GM18499 (cell line): ENCODE measurements around the gene PKD2L1.
"Not testable (repeated sequence)": the region's sequence is repeated elsewhere in the genome, so short reads cannot be mapped to it uniquely, and the experiment has no call there.

ENCODE experiments used
- ATAC-seq: cut with Tn5 transposase; IDR thresholded peaks from one replicate; pipeline ENCODE4 v1.9.1; 2021; ENCODE audit warnings: moderate number of reproducible peaks; ENCODE audit not compliant: insufficient read depth, unreplicated experiment

PKD2L1 gene

DNA sequence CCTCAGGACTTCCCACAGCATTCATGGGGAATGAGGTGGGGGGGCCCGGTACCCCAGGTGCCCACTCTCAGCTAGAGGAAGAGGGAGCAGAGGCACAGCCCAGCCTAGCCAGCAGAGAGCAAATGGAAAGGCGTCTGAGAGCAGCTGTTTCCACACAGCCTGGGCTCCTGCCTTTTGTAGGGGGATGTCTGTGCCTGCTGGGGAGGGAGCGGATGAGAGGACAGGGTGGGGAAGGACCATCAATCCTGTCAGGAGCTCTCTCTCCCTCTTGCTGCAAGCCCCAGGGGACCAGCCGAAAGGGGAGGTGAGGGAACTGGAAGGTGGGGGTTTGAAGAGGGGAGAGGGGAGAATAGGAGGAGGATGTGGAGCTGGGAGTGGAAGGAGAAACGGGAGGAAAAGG, at the start of gene PKD2L1:
TSS of gene PKD2L1 (minus strand) at position 150 of the 400 bp plus-strand sequence. CDS start at position 25, 125 bp downstream.
- ATAC-seq, result no peak

DNA sequence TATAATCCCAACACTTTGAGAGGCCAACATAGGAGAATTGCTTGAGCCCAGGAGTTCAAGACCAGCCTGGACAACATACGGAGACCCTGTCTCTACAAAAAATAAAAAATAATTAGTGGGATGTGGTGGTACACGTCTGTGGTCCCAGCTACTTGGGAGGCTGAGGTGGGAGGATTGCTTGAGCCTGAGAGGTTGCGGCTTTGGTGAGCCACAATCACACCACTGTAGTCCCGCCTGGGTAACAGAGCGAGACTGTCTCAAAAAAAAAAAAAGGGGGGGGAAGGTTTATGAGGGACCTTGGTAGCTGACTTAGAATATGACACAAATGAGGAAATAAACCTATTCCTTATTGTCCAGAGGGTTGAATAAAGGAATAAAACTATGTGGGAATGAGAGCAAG, 47.8 kb upstream of the PKD2L1 start:
- ATAC-seq, result no peak

DNA sequence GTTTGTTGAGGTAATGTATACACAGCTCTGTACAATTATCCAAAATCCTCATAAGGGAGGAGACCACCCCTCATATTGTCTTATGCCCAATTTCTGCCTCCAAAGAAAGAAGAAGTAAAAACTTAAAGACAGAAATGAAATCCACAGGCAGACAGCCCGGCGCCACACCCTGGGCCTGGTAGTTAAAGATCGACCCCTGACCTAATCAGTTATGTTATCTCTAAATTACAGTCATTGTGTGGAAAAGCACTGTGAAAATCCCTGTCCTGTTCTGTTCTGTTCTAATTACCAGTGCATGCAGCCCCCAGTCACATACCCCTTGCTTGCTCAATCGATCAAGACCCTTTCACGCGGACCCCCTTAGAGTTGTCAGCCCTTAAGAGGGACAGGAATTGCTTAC, 46.6 kb upstream of the PKD2L1 start:
- not testable (repeated sequence) for ATAC-seq

DNA sequence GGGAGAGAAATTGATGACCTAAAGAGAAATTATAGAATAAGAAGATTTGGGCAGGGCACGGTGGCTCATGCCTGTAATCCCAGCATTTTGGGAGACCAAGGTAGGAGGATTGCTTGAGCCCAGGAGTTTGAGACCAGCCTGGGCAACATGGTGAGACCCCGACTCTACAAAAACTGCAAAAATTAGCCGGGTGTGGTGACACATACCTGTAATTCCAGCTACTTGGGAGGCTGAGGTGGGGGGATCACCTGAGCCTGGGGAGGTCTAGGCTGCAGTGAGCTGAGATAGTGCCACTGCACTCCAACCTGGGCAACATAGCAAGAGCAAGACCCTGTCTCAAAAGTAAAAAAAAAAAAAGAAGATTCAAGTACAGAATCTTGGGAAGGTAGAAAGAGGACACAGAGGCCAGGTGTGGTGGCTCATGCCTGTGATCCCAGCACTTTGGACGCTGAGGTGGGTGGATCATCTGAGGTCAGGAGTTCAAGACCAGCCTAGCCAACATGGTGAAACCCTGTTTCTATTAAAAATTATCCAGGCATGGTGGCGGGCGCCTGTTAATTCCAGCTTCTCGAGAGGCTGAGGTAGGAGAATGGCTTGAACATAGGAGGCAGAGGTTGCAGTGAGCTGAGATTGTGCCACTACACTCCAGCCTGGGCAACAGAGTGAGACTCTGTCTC, 44.8 kb upstream of the PKD2L1 start:
- ATAC-seq, result not testable (repeated sequence)

DNA sequence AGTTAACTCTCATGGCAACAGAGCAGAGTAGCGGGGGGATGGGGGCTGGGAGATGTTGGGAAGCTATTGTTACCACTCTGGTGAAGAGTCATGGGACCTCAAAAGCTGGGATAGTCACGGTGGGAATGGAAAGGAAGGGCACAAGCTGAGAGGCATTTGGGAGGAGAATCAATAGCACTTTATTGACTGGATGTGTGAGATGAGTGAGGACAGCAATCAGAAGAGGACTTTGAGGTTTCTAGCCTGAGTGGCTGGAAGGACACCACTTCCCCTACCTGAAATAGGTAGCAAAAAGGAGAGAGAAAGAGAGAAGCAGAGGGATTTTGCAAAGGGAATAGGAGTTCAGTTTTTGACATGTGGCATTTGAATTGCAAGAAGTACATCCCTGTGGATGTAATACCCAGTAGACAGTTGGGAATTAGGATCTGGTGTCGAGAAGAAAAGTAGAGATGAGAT, 44.2 kb upstream of the PKD2L1 start:
- ATAC-seq, result no peak

DNA sequence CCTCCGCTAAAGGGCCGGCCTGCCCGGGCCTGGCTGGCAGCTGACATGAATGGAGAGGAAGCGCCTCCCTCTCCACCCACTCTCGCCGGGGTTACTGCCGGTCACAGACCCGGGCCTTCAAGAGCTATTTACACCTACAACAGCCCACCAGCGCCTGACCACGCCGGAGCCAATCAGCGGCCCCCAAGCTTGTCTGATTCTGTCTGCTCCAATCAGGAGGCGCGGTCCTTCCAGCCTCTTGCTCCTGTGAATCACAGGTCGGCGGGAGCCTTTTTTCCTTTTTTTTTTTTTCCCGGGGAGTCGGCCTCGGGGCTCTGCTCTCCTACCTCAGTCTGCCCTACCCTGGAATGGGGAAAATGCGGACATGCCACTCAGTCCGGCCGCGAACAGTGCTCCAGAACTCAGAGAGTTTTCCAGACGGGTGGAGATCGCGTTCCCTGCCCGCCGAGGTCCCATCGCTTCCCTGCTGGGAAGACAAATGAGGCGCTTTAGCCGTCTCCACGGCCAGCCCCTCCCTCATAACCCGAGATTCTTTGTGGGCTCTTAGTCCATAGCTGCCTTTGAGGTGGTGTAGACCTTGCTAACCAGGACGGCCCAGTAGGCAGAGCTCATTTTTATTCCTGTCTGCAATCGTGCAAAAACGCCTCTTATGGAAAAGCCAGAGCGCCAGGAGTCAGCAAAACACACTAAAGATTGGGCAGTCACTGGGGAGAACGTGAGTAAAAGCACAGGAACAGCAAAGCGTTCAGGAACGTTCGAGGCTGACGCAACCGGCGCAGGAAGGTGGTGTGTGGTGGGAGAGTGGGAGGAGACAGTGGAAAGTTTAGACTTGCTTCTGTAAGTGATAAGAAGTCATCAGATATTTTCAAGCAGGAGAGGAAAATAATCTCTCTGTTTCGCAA, 43.5 kb upstream of the PKD2L1 start:
- ATAC-seq, result peak; percentile 73

DNA sequence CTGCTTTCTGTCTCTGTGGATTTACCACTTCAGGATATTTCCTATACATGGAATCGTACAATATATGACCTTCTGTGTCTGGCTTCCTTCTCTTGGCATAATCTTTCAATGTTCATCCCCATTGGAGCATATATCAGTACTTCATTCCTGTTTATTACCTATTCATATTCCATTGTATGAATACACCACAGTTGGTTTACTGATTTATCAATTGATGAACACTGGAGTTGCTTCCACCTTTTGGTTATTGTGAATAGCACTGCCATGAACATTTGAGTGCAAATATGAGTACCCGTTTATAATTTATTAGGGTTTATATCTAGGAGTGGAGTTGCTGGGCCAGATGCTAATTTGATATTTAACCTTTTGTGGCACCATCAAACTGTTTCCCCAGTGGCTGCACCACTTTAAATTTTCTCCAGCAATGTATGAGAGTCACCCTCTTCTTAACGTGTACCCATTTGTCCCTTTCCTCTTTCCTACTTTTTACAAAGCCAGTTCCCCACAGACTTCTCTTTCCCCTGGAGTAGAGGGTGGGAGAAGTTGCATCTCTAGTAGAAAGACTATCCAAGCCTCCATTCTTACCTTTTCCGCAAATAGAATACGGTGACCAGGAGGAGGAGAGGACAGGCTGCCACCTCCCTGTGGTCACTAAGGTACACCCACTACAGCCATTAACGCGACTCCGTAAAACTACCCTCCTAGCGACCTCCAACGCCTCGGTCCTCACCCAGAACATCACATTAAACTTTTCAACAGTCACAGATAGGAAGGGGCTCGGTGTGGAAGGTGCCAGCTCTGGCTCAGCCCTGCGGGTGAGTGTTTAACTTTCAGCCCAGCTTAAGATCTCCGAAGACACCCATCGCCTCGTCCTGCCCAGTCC, 42.6 kb upstream of the PKD2L1 start:
- ATAC-seq, result no peak

DNA sequence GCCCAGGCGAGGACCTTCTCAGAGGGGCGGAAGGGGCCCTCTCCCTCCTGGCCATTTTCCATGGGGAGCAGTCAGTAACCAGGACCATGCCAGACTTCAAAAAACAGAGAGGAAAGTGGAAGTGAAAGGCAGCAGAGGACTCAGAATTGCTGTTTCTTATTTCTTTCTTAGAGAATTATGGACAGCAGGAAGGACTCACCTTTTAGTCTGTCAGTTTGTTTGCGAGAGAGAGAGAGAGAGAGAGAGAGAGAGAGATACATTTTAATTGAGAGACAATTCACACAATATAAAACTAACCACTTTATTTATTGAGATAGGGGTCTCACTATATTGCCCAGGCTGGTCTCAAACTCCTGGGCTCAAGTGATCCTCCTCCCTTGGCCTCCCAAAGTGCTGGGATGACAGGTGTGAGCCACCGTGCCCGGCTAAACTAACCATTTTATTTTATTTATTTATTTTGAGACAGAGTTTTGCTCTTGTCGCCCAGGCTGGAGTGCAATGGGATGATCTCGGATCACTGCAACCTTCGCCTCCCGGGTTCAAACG, 41.5 kb upstream of the PKD2L1 start:
- no peak for ATAC-seq

DNA sequence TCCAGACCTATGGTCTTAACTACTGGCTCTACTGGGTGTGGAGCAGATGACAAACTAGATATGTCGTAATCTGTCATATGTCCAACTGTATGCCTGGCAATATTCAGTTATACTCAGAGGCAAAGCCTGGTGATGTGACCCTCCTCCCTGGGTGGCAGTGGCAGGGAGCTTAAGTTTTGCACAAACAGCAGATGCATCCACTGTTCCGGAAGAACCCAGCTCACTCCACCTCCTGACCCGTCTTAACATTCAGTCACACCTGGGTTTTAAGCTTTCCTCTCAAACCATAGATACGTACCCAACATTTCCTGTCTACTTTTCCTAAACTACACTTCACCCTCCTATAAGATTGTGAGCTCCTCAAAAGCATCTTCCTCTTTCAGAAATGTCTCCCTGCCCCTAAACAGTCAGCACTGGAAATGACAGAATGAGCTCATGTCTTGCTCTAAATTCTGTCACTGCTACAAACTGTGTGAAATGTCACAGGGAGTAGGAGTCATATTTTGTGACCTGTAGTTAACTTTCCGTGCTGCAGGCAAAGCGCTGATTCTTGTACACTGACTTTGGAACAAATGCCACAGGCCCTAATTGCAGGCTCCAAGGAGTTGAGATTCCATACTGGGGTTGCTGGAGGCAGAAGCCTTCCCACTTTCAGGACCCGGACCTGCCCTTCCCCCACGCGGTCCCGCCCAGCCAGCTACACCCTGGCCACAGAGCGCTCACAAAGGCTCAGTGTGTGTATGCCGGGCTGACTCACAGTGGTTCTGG, 40.9 kb upstream of the PKD2L1 start:
- no peak for ATAC-seq

DNA sequence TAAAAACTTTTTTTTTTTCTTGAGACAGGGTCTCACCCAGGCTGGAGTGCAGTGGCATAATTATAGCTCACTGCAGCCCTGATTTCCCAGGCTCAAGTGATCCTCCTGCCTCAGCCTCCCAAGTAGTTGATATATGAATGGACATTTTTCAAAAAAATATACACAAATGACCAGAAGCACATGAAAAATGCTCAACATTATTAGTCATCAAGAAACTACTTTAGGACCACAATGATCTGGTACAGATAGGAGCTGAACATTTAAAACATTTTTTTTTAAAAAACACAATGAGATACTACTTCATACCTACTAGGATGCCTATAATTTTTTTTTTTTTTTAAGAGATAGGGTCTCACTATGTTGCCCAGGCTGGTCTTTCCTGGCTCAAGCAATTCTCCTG, 38.7 kb upstream of the PKD2L1 start:
- ATAC-seq, result no peak

DNA sequence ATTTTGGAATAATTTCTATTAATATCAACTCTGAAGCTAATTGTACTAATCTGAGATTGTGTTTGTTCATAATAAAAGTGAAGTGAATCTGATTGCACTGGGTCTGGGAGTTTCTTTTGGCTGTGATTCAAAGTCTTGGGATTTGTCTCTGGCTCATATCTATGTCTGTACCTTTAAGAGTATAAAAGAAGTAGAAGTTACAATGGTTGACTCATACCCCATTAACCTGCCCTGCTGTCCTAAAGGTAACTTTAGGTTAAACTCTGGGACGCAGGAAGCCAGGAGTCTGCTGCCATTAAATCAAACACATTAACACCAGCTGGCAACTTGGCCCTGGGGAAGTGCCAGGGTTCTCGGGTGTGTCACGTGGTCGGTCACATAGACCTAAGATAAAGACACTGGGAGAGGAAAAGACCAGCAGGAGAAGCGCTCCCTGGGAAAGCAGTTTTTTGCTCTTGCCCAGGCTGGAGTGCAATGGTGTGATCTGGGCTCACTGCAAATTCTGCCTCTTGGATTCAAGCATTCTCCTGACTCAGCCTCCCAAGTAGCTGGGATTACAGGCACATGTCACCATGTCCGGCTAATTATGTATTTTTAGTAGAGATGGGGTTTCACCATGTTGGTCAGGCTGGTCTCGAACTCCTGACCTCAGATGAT, 34.8 kb upstream of the PKD2L1 start:
- no peak for ATAC-seq

DNA sequence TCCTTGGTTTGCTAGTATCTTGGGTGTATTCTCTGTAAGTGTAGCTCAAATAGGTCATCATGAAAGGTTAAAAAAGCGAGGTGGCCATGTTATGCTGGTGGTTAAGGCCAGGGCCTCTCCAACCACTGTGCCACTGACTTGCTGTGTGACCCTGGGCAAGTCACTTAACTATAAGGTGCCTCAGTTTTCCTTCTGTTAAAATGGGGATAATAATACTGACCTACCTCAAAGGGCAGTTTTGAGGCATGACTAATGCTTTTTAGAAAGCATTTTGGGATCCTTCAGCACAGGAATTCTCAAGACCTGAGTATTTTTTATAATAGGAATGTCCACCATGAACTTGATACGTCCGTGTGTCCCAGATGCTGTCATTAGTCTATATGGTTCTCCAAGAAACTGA, 34.1 kb upstream of the PKD2L1 start:
- no peak for ATAC-seq

DNA sequence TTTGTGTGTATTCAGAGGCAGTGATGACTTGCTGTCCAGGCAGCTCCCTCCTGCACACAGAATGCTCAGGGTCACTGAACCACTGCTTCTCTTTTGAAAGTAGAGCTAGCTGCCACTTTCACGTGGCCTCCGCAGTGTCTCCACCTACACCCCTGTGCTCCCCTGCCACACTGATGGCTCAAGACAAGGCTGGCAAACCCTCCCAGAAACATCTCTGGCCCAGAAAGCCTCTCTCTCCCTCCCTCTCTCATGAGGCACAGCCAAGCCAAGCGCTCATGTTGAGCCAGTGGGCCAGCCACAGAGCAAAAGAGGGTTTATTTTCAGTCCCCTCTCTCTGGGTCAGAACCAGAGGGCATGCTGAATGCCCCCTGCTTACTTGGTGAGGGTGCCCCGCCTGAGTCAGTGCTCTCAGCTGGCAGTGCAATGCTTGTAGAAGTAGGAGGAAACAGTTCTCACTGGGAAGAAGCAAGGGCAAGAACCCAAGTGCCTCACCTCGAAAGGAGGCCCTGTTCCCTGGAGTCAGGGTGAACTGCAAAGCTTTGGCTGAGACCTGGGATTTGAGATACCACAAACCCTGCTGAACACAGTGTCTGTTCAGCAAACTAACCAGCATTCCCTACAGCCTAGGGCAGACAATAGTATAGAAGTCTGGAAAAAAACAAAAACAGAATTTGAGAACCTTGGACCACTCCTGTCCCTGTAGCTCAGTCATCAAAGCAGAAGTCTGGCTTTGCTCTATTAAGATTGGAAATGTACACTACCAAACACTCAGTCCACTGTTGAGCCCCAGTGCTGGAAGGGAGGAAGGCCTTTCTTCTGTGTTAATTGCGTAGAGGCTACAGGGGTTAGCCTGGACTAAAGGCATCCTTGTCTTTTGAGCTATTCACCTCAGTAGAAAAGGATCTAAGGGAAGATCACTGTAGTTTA, 32.8 kb upstream of the PKD2L1 start:
- no peak for ATAC-seq

DNA sequence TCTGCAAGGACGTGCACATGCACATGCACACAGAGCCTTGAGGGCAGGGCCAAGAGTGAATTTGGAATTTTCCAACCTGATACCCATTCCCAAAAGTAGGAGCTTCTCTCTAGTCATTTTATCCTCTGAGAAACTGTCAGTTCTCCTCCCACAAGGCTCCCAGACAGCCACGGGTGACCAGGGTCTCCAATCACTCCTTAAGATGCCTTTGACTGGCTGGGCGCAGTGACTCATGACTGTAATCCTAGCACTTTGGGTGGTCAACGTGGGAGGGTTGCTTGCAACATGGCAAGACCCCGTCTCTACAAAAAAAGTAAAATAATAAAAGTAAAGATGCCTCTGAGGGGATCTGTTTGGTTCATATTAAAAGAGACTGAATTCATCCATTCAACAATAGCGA, 30.2 kb upstream of the PKD2L1 start:
- ATAC-seq, result no peak

DNA sequence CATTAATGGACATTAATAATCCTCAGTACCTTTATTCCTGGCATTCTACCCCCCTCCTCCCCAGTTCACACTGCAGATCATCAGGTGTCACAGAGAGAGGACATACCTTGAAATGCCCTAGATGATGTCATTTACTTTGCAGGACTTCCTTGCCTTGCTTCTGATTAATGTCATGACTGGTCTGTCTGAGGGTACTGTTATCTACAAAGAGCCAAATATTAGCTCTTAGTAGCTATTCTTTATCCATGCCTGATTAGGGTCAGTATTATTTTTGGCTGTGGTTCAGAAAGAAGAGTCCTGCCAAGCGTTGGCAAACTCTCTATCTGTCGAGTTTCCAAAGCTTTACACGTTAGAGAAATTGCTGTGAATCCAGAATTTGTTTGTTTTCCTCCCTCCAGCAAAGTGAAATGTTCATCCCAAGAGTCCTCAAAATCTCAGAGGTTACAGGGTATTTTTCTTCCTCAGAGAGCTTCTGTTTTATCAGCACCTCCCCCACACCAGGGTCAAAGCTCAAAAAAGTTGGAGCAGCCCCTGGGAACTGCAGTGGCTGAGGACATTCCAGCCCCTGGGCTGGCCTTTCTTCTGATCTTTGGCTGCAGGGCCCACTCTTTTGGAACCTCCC, 29.6 kb upstream of the PKD2L1 start:
- ATAC-seq, result no peak

DNA sequence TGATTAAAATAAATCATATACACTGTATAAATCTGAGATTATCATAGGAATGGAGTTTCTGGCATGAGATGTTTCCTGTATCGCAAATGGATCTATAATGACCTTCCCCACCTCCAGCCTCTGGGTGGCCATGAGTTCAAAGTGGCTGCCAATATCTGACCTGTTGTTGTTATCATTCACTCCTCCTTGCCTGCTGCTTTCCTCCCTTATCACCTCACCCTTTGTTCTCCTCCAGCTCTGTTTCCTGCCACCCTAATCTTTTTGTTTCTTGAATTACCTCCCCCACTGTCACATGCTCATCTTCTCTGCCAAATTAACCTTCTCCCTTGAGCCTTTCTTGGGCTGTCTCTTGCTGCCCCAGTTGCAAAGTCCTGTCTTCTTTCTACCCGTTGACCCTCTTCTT, 29.0 kb upstream of the PKD2L1 start:
- no peak for ATAC-seq

DNA sequence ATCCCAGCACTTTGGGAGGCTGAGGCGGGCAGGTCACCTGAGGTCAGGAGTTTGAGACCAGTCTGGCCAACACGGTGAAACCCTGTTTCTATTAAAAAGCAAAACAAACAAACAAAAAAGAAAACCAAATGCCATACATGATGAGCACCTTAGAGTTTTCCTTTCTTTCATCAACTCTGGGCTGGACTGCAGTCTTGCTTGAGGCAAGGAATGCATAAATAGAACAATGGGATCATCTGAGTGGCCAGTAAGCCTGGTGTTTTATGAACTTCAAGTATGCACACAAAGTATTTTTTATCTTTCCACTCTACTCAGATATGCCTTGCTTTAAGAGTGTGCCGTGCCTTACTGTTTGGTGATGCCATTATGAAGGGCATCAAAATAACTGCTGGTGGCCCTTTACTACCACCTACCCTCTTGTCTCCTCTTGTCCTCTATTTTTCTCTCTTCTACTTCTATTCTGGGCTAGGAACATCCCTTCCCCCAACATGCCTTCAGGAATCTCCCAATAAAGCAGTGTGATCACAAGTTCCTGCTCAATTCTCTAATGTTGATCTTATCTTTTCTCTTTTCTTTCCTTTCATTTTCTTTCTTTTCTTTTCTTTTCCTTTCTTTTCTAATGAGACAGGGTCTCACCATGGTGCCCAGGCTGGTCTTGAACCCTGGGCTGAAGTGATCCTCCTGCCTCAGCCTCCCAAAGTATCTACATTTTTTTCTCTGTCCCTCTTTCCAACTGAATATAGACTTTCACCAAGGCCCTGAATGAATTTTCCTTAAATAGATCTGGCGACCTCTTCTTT, 27.2 kb upstream of the PKD2L1 start:
- ATAC-seq, result no peak
